Measurements from ENCODE around the gene STUM.
"Not testable (repeated sequence)": the region's sequence is repeated elsewhere in the genome, so short reads cannot be mapped to it uniquely, and the experiment has no call there.

STUM gene

DNA sequence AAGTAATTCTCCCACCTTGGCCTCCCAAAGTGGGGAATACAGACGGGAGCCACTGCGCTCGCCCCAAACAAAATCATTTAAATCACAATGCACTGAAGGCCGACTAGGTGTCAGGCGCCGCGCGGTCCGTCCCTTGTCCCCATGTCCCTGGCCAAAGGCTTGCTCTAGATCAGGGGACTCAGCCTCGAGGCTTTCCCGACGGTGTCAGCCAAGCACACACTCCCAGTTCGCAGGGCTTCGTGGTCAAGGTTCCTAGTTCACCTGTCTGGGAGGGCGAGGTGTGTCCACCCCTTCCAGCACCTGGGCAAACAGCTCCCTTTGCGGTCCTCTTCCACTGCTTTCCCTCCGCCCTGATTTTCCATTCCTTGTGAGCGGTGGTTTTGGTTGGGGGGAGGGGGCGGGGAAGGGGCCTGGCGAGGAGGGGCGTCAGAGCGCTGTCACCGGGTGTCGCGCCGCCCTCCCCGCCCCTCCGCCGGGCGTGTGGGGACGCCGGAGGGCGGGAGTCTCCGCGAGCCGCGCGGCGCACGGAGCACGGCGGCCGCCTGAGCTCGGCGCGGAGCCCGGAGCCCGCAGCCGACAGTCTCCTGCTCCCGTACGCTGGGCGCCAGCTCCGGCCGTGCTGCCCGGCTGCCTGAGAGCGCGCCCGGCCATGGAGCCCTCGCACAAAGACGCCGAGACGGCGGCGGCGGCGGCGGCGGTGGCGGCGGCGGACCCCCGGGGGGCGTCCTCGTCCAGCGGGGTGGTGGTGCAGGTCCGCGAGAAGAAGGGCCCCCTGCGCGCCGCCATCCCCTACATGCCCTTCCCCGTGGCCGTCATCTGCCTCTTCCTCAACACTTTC, at the start of gene STUM:
TSS of gene STUM (plus strand) at position 509 of the 838 bp plus-strand sequence. CDS start at position 650, 141 bp downstream.
- peaks cover 7% of the 10 kb centered on the region; the same call in 1 of the 2 replicates for H3K4me1 ChIP-seq (ENCODE audit: low read length)
- no peaks in the 10 kb centered on the region for H4K20me1 ChIP-seq (ENCODE audit: insufficient read depth, low read length)
- H3K4me2 ChIP-seq (ENCODE audit: low read depth, low read length) = peak within 1 kb of the TSS; percentile 98
- H3K27ac ChIP-seq (ENCODE audit: low read length) = no peak within 1 kb of the TSS
- no peaks in the 10 kb centered on the region for H3K79me2 ChIP-seq (ENCODE audit: low read length)
- H3K9me2 ChIP-seq (replicated peaks; ENCODE audit: insufficient read depth, low read length) = no peaks in the 10 kb centered on the region
- no peak for TF ChIP-seq EZH2phosphoT487 (IDR thresholded peaks at IDR 0.05; ENCODE audit: low read length)
- TF ChIP-seq, protein P1, sequence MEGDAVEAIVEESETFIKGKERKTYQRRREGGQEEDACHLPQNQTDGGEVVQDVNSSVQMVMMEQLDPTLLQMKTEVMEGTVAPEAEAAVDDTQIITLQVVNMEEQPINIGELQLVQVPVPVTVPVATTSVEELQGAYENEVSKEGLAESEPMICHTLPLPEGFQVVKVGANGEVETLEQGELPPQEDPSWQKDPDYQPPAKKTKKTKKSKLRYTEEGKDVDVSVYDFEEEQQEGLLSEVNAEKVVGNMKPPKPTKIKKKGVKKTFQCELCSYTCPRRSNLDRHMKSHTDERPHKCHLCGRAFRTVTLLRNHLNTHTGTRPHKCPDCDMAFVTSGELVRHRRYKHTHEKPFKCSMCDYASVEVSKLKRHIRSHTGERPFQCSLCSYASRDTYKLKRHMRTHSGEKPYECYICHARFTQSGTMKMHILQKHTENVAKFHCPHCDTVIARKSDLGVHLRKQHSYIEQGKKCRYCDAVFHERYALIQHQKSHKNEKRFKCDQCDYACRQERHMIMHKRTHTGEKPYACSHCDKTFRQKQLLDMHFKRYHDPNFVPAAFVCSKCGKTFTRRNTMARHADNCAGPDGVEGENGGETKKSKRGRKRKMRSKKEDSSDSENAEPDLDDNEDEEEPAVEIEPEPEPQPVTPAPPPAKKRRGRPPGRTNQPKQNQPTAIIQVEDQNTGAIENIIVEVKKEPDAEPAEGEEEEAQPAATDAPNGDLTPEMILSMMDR (IDR thresholded peaks at IDR 0.05; ENCODE audit: low read length) = no peak
- no peak for TF ChIP-seq EZH2 (optimal IDR thresholded peaks at IDR 0.05; ENCODE audit: low read depth, low read length)
- peak; percentile 36 for DNase-seq
- peaks cover 17% of the 10 kb centered on the region for H3K27me3 ChIP-seq (replicated peaks; ENCODE audit: insufficient read depth, low read length)
- peak within 1 kb of the TSS; percentile 65 for H3K4me3 ChIP-seq (ENCODE audit: low read length)
- peak within 1 kb of the TSS; percentile 69 for H2AFZ ChIP-seq (ENCODE audit: low read length)
- no peaks in the 10 kb centered on the region for H3K9me3 ChIP-seq (replicated peaks; ENCODE audit: insufficient read depth, low read length)
- H3K36me3 ChIP-seq (replicated peaks; ENCODE audit: insufficient read depth, low read length) = no peaks in the 10 kb centered on the region
- no peak within 1 kb of the TSS for H3K9ac ChIP-seq (ENCODE audit: low read length)
- H3F3A ChIP-seq (ENCODE audit: insufficient read depth, low read length) = no peaks in the 10 kb centered on the region

- H3K9ac ChIP-seq (ENCODE audit: low read length); H3K9me3 ChIP-seq (replicated peaks; ENCODE audit: insufficient read depth, low read length); H4K20me1 ChIP-seq (ENCODE audit: insufficient read depth, low read length); H3F3A ChIP-seq (ENCODE audit: insufficient read depth, low read length); H3K79me2 ChIP-seq (ENCODE audit: low read length); DNase-seq; H3K4me1 ChIP-seq (ENCODE audit: low read length); H2AFZ ChIP-seq (ENCODE audit: low read length); H3K36me3 ChIP-seq (replicated peaks; ENCODE audit: insufficient read depth, low read length); H3K27ac ChIP-seq (ENCODE audit: low read length); H3K9me2 ChIP-seq (replicated peaks; ENCODE audit: insufficient read depth, low read length); H3K27me3 ChIP-seq (replicated peaks; ENCODE audit: insufficient read depth, low read length); H3K4me3 ChIP-seq (ENCODE audit: low read length); H3K4me2 ChIP-seq (ENCODE audit: low read depth, low read length): not testable (repeated sequence)
Measured at GRCh38 chr1:226499699-226500098, 48.9 kb upstream of the STUM start.

GRCh38 chr1:226506021-226506420, 42.5 kb upstream of the STUM start:
- Histone ChIP-seq H4K20me1 (ENCODE audit: insufficient read depth, low read length) (no peaks in the 10 kb centered on the region), H3K4me3 (ENCODE audit: low read length) (no peak overlapping the region), H3K9me2 (replicated peaks; ENCODE audit: insufficient read depth, low read length) (no peaks in the 10 kb centered on the region), H3K9ac (ENCODE audit: low read length) (no peak overlapping the region), H3F3A (ENCODE audit: insufficient read depth, low read length) (no peaks in the 10 kb centered on the region), H3K4me1 (ENCODE audit: low read length) (no peaks in the 10 kb centered on the region), H3K27ac (ENCODE audit: low read length) (no peak overlapping the region), H2AFZ (ENCODE audit: low read length) (no peak overlapping the region), H3K4me2 (ENCODE audit: low read depth, low read length) (no peak overlapping the region), H3K36me3 (replicated peaks; ENCODE audit: insufficient read depth, low read length) (no peaks in the 10 kb centered on the region), H3K79me2 (ENCODE audit: low read length) (no peaks in the 10 kb centered on the region), H3K27me3 (replicated peaks; ENCODE audit: insufficient read depth, low read length) (no peaks in the 10 kb centered on the region), H3K9me3 (replicated peaks; ENCODE audit: insufficient read depth, low read length) (no peaks in the 10 kb centered on the region)
- no peak for DNase-seq
- TF ChIP-seq EZH2 (optimal IDR thresholded peaks at IDR 0.05; ENCODE audit: low read depth, low read length) (no peak), EZH2phosphoT487 (IDR thresholded peaks at IDR 0.05; ENCODE audit: low read length) (no peak)
- TF ChIP-seq, protein P1 (IDR thresholded peaks at IDR 0.05; ENCODE audit: low read length) = no peak

DNA sequence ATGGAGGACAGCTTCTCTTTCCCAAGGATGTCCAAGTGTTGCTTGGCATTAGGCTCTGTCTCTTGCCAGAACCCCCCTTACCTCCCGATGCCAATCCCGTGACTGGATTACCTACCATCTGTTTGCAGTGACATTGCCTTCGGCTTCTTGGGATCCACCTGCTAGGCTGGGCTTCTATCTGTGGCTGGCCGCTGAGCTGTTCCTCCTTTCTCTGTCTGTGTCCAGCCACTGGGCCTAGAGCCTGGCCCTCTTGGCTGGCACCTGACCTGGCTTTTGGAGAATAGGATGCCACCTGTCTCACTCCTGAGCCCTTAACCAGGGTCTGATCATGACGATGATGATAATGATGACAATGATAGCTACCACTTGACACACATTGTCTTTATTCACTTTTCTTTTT, 41.6 kb upstream of the STUM start:
- no peak overlapping the region for H3K27ac ChIP-seq (ENCODE audit: low read length)
- no peak for DNase-seq
- no peak overlapping the region for H3K4me3 ChIP-seq (ENCODE audit: low read length)
- no peaks in the 10 kb centered on the region for H4K20me1 ChIP-seq (ENCODE audit: insufficient read depth, low read length)
- TF ChIP-seq EZH2phosphoT487 (IDR thresholded peaks at IDR 0.05; ENCODE audit: low read length) (no peak), EZH2 (optimal IDR thresholded peaks at IDR 0.05; ENCODE audit: low read depth, low read length) (no peak)
- TF ChIP-seq, protein P1 (IDR thresholded peaks at IDR 0.05; ENCODE audit: low read length) = no peak
- no peak overlapping the region for H3K4me2 ChIP-seq (ENCODE audit: low read depth, low read length)
- H3K9me3 ChIP-seq (replicated peaks; ENCODE audit: insufficient read depth, low read length) = no peaks in the 10 kb centered on the region
- no peaks in the 10 kb centered on the region for H3K27me3 ChIP-seq (replicated peaks; ENCODE audit: insufficient read depth, low read length)
- H2AFZ ChIP-seq (ENCODE audit: low read length) = no peak overlapping the region
- no peak overlapping the region for H3K9ac ChIP-seq (ENCODE audit: low read length)
- H3F3A ChIP-seq (ENCODE audit: insufficient read depth, low read length) = no peaks in the 10 kb centered on the region
- H3K36me3 ChIP-seq (replicated peaks; ENCODE audit: insufficient read depth, low read length) = no peaks in the 10 kb centered on the region
- no peaks in the 10 kb centered on the region for H3K4me1 ChIP-seq (ENCODE audit: low read length)
- H3K79me2 ChIP-seq (ENCODE audit: low read length) = no peaks in the 10 kb centered on the region
- H3K9me2 ChIP-seq (replicated peaks; ENCODE audit: insufficient read depth, low read length) = no peaks in the 10 kb centered on the region
